C4-2B (cell line): ENCODE measurements around the gene ITGA3.

Experiments
- CTCF ChIP-seq: fragments of 450-650 bp; conservative IDR thresholded peaks from 2 replicates; pipeline ENCODE4 v1.5.1; 2017; ENCODE audit warnings: mild to moderate bottlenecking
- ZFX ChIP-seq: fragments of 450-650 bp; IDR thresholded peaks from 2 replicates; pipeline ENCODE4 v1.6.1; 2017

DNA sequence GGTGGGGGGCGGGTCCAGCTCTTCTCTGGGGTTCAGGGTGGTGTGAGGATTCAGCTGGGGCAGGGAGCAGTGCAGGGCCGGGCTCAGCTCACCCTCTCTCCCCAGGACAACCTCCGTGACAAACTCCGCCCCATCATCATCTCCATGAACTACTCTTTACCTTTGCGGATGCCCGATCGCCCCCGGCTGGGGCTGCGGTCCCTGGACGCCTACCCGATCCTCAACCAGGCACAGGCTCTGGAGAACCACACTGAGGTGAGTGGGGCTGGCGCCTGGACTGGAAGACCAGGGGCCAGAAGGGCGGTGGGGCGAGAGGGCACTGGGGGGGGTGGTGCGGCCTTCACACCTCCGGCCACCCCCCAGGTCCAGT is 20.3 kb downstream of the ITGA3 start:
- TF ChIP-seq CTCF (no peak), ZFX (no peak)
